ENCODE data around the gene OR7G2. TPM values are rescaled to one million over a fixed set of nuclear protein-coding genes. Genes with fewer than 3 reads are reported as not detected.

The OR7G2 gene
- total RNA-seq = not detected in 2 replicates

GRCh38 chr19:9107375-9107774 is at the start of gene OR7G2:
Gene OR7G2, minus strand, starts transcription at chr19:9107475. Its CDS starts 4,232 bp downstream, at chr19:9103243.

GRCh38 chr19:9140159-9140874 is 33.0 kb upstream of the OR7G2 start, which contains the start of gene ZNF317:
Gene ZNF317, plus strand, starts transcription at chr19:9140397. Its CDS starts 15,620 bp downstream, at chr19:9156017.

GRCh38 chr19:9126900-9127405 is 19.7 kb upstream of the OR7G2 start, which contains the start of gene OR7G3:
Gene OR7G3, minus strand, starts transcription at chr19:9126950. Its CDS starts 0 bp downstream, at chr19:9126950.

GRCh38 chr19:9115307-9115813 is 8.1 kb upstream of the OR7G2 start, which contains the start of gene OR7G1:
Gene OR7G1, minus strand, starts transcription at chr19:9115763. Its CDS starts 0 bp downstream, at chr19:9115763.

GRCh38 chr19:9086761-9087160 is 20.5 kb downstream of the OR7G2 start, which contains the start of gene OR1M1:
Gene OR1M1, plus strand, starts transcription at chr19:9087061. Its CDS starts 6,184 bp downstream, at chr19:9093245.

Other genes with a start within 250 kb of the OR7G2 start
- not detected in 2 replicates for gene MUC16, start 97.1 kb downstream of the OR7G2 start, total RNA-seq
- not detected in 2 replicates for gene OR1M1, start 20.4 kb downstream of the OR7G2 start, total RNA-seq
- not detected in 2 replicates for gene OR7G1, start 8.3 kb upstream of the OR7G2 start, total RNA-seq
- not detected in 2 replicates for gene OR7G3, start 19.5 kb upstream of the OR7G2 start, total RNA-seq
- gene ZNF317, start 32.9 kb upstream of the OR7G2 start, total RNA-seq = 11.1 and 12.6 TPM in 2 replicates
- 0.06 TPM in 1 of 2 replicates, not detected in the other for gene OR7D2, start 71.5 kb upstream of the OR7G2 start, total RNA-seq
- not detected in 2 replicates for gene OR7D4, start 112.1 kb upstream of the OR7G2 start, total RNA-seq
- not detected in 2 replicates for gene OR7E24, start 143.5 kb upstream of the OR7G2 start, total RNA-seq
- 6.2 and 6.3 TPM in 2 replicates for gene ZNF699, start 202.4 kb upstream of the OR7G2 start, total RNA-seq
- 11.0 and 13.7 TPM in 2 replicates for gene ZNF559, start 216.7 kb upstream of the OR7G2 start, total RNA-seq